Loucy (cell line): ENCODE results near the gene MEGF9.

Experiments used
- H2AFZ ChIP-seq: fragments of 200-600 bp; sonication (generic); 2 replicates; pipeline ENCODE4 v1.6.0; 2016; ENCODE audit warnings: antibody characterized with exemption, mild to moderate bottlenecking, low read length, moderate library complexity
- H3F3A ChIP-seq: fragments of 200-600 bp; 2 replicates; pipeline ENCODE4 v1.6.0; 2016; ENCODE audit warnings: antibody characterized with exemption, low read depth, mild to moderate bottlenecking
- H3K27me3 ChIP-seq: fragments of 200-600 bp; sonication (generic); 2 replicates; pipeline ENCODE4 v1.6.1; 2014; ENCODE audit warnings: low read length, mild to moderate bottlenecking; ENCODE audit not compliant: insufficient read depth, poor library complexity, severe bottlenecking
- H3K36me3 ChIP-seq: fragments of 200-600 bp; sonication (generic); 2 replicates; pipeline ENCODE4 v1.6.1; 2016; ENCODE audit warnings: low read length; ENCODE audit not compliant: insufficient read depth
- H3K4me1 ChIP-seq: fragments of 200-600 bp; sonication (generic); 2 replicates; pipeline ENCODE4 v1.5.1; 2014; ENCODE audit warnings: low read length, mild to moderate bottlenecking; ENCODE audit not compliant: insufficient read depth, poor library complexity, severe bottlenecking
- H3K4me2 ChIP-seq: fragments of 200-600 bp; sonication (generic); 2 replicates; pipeline ENCODE4 v1.6.0; 2014; ENCODE audit warnings: antibody characterized with exemption, low read length, low read depth, mild to moderate bottlenecking; ENCODE audit not compliant: poor library complexity, severe bottlenecking
- H3K4me3 ChIP-seq: fragments of 200-600 bp; sonication (generic); 2 replicates; pipeline ENCODE4 v1.5.1; 2014; ENCODE audit warnings: low read length, mild to moderate bottlenecking, mixed read lengths; ENCODE audit not compliant: poor library complexity, severe bottlenecking
- H3K79me2 ChIP-seq: fragments of 200-600 bp; sonication (generic); 2 replicates; pipeline ENCODE4 v1.6.1; 2014; ENCODE audit warnings: low read length; ENCODE audit not compliant: insufficient read depth
- H3K9ac ChIP-seq: fragments of 200-600 bp; sonication (generic); 2 replicates; pipeline ENCODE4 v1.6.0; 2014; ENCODE audit warnings: mild to moderate bottlenecking, low read depth, low read length, moderate library complexity; ENCODE audit not compliant: poor library complexity, severe bottlenecking
- H3K9me2 ChIP-seq: fragments of 200-600 bp; sonication (generic); replicated peaks from 2 replicates; pipeline ENCODE4 v1.6.1; 2016; ENCODE audit warnings: low read depth, low read length, mixed read lengths
- H3K9me3 ChIP-seq: fragments of 200-600 bp; sonication (generic); 2 replicates; pipeline ENCODE4 v1.6.1; 2014; ENCODE audit warnings: mild to moderate bottlenecking, antibody characterized with exemption, low read length, low read depth; ENCODE audit not compliant: insufficient read depth
- H4K20me1 ChIP-seq: fragments of 200-600 bp; sonication (generic); 2 replicates; pipeline ENCODE4 v1.6.0; 2014; ENCODE audit warnings: antibody characterized with exemption, low read length, mild to moderate bottlenecking; ENCODE audit not compliant: insufficient read depth, poor library complexity, severe bottlenecking
- CTCF ChIP-seq: fragments of 200-600 bp; sonication (generic); conservative IDR thresholded peaks from 2 replicates; pipeline ENCODE4 v1.5.1; 2014; ENCODE audit warnings: mild to moderate bottlenecking, antibody characterized with exemption, low read length
- EZH2phosphoT487 ChIP-seq: fragments of 200-600 bp; IDR thresholded peaks from 2 replicates; pipeline ENCODE4 v1.6.1; 2018; ENCODE audit warnings: antibody characterized with exemption, mild to moderate bottlenecking, moderate library complexity, borderline replicate concordance

The MEGF9 gene

GRCh38 chr9:120559546-120559945, 154.7 kb downstream of the MEGF9 start:
- no peak overlapping the region for H2AFZ ChIP-seq
- H3K4me3 ChIP-seq = no peak overlapping the region
- H3K27me3 ChIP-seq = no peaks in the 10 kb centered on the region
- no peaks in the 10 kb centered on the region for H3F3A ChIP-seq
- no peaks in the 10 kb centered on the region for H3K9me2 ChIP-seq
- no peaks in the 10 kb centered on the region for H3K9me3 ChIP-seq
- no peak overlapping the region for H3K9ac ChIP-seq
- H3K36me3 ChIP-seq = peaks cover 59% of the 10 kb centered on the region; the same call in 1 of the 2 replicates
- no peak overlapping the region for H3K4me2 ChIP-seq
- peaks cover 82% of the 10 kb centered on the region for H3K79me2 ChIP-seq
- H4K20me1 ChIP-seq = no peaks in the 10 kb centered on the region
- peaks cover 53% of the 10 kb centered on the region for H3K4me1 ChIP-seq
- TF ChIP-seq EZH2phosphoT487 = no peak
- no peak for TF ChIP-seq CTCF

GRCh38 chr9:120558454-120558853, 155.8 kb downstream of the MEGF9 start:
- Histone ChIP-seq H3K9me2 (no peaks in the 10 kb centered on the region), H3F3A (no peaks in the 10 kb centered on the region), H3K4me1 (peaks cover 49% of the 10 kb centered on the region), H3K4me3 (no peak overlapping the region), H3K9ac (no peak overlapping the region), H3K9me3 (no peaks in the 10 kb centered on the region), H2AFZ (no peak overlapping the region), H3K36me3 (peaks cover 60% of the 10 kb centered on the region), H4K20me1 (no peaks in the 10 kb centered on the region), H3K79me2 (peaks cover 82% of the 10 kb centered on the region), H3K27me3 (no peaks in the 10 kb centered on the region), H3K4me2 (no peak overlapping the region)
- TF ChIP-seq EZH2phosphoT487 (no peak), CTCF (no peak)

- no peaks in the 10 kb centered on the region for H3F3A ChIP-seq
- H3K4me2 ChIP-seq = peak overlapping the region; percentile 73
- no peaks in the 10 kb centered on the region for H3K9me3 ChIP-seq
- H3K27me3 ChIP-seq = no peaks in the 10 kb centered on the region
- peaks cover 79% of the 10 kb centered on the region for H3K79me2 ChIP-seq
- H3K9me2 ChIP-seq = no peaks in the 10 kb centered on the region
- H3K4me1 ChIP-seq = peaks cover 36% of the 10 kb centered on the region
- peak overlapping the region; percentile 33 for H3K4me3 ChIP-seq
- H2AFZ ChIP-seq = no peak overlapping the region
- H3K36me3 ChIP-seq = peaks cover 60% of the 10 kb centered on the region
- peak overlapping the region; percentile 52 for H3K9ac ChIP-seq
- no peak for TF ChIP-seq CTCF
- TF ChIP-seq EZH2phosphoT487 = no peak
- no peaks in the 10 kb centered on the region for H4K20me1 ChIP-seq
Observed at GRCh38 chr9:120557205-120557604, 157.1 kb downstream of the MEGF9 start.
